Measurements from ENCODE around the gene RAI1. TPM values are rescaled to one million over a fixed set of nuclear protein-coding genes. Genes with fewer than 3 reads are reported as not detected.

Gene RAI1
- total RNA-seq, 1 donor from 2014 or later = 40.1 TPM

DNA sequence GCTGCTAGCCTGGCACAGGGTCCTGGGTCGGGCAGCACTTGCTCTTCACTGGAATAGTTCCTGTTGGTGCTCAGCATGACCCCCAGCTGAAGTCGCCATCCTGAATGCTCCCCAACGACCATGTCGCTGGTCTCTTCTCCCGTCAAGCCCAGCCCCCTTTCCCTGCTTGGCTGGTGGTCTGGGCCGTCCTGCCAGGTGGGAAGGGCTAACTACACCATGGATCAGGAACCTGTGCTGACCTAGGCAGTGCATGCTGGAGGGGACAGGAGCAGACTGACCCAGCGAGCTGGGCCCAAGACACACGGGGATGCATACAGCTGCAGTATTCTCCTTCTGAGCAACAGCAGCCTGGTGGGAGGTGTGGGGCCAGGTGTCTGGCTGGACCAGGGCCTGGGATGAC, 164.7 kb downstream of the RAI1 start:
- H3K27ac Mint-ChIP-seq (ENCODE audit: unreplicated experiment) = no peak overlapping the region
- peaks cover 42% of the 10 kb centered on the region for H3K4me1 Mint-ChIP-seq (ENCODE audit: unreplicated experiment)
- TF ChIP-seq, protein P1, sequence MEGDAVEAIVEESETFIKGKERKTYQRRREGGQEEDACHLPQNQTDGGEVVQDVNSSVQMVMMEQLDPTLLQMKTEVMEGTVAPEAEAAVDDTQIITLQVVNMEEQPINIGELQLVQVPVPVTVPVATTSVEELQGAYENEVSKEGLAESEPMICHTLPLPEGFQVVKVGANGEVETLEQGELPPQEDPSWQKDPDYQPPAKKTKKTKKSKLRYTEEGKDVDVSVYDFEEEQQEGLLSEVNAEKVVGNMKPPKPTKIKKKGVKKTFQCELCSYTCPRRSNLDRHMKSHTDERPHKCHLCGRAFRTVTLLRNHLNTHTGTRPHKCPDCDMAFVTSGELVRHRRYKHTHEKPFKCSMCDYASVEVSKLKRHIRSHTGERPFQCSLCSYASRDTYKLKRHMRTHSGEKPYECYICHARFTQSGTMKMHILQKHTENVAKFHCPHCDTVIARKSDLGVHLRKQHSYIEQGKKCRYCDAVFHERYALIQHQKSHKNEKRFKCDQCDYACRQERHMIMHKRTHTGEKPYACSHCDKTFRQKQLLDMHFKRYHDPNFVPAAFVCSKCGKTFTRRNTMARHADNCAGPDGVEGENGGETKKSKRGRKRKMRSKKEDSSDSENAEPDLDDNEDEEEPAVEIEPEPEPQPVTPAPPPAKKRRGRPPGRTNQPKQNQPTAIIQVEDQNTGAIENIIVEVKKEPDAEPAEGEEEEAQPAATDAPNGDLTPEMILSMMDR (IDR thresholded peaks at IDR 0.05) = no peak
- no peak overlapping the region for H3K4me3 Mint-ChIP-seq (ENCODE audit: unreplicated experiment)
- DNase-seq (ENCODE audit: extremely low spot score, unreplicated experiment) = no peak
- no peaks in the 10 kb centered on the region for H3K27me3 Mint-ChIP-seq (ENCODE audit: unreplicated experiment)
- H3K36me3 Mint-ChIP-seq (ENCODE audit: unreplicated experiment) = peaks cover 11% of the 10 kb centered on the region
- no peaks in the 10 kb centered on the region for H3K9me3 Mint-ChIP-seq (ENCODE audit: unreplicated experiment)

GRCh38 chr17:17846645-17847044, 165.4 kb downstream of the RAI1 start:
- H3K36me3 Mint-ChIP-seq (ENCODE audit: unreplicated experiment) = peaks cover 11% of the 10 kb centered on the region
- TF ChIP-seq, protein P1 (IDR thresholded peaks at IDR 0.05) = no peak
- H3K4me3 Mint-ChIP-seq (ENCODE audit: unreplicated experiment) = no peak overlapping the region
- no peaks in the 10 kb centered on the region for H3K9me3 Mint-ChIP-seq (ENCODE audit: unreplicated experiment)
- DNase-seq (ENCODE audit: extremely low spot score, unreplicated experiment) = no peak
- H3K27ac Mint-ChIP-seq (ENCODE audit: unreplicated experiment) = no peak overlapping the region
- H3K4me1 Mint-ChIP-seq (ENCODE audit: unreplicated experiment) = peaks cover 42% of the 10 kb centered on the region
- no peaks in the 10 kb centered on the region for H3K27me3 Mint-ChIP-seq (ENCODE audit: unreplicated experiment)

DNA sequence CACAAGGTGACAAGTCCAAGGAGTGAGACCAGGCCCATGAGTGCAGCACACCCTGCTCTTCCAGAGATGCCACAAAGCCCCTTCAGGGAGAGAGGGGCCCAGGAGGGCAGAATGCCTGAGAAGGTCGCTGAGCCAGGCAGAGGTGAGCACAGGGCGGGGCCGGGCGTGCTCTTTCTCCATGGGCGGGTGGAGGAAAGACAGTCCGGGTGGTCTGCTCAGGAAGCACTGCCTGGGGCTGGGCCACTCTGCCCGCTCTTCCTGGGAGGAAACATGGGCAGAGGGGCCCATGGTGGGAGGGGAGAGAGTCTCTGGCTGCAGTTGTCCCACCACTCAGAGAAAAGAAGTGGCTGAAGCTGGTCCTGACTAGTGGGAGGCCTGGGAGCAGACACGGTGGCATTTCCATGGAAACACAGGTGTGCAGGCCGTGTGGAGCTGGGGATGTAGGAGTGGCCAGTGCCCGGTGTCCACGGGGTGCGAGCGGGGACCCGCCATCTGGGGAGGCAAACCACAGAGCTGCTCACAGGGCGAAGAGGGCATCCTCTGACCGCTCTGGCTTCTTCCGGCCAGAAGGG, 165.9 kb downstream of the RAI1 start:
- TF ChIP-seq, protein P1 (IDR thresholded peaks at IDR 0.05) = no peak
- Mint-ChIP-seq H3K4me3 (ENCODE audit: unreplicated experiment) (no peak overlapping the region), H3K9me3 (ENCODE audit: unreplicated experiment) (no peaks in the 10 kb centered on the region), H3K4me1 (ENCODE audit: unreplicated experiment) (peaks cover 43% of the 10 kb centered on the region), H3K36me3 (ENCODE audit: unreplicated experiment) (peaks cover 11% of the 10 kb centered on the region), H3K27ac (ENCODE audit: unreplicated experiment) (no peak overlapping the region), H3K27me3 (ENCODE audit: unreplicated experiment) (no peaks in the 10 kb centered on the region)
- DNase-seq (ENCODE audit: extremely low spot score, unreplicated experiment) = no peak

GRCh38 chr17:17847726-17848125, 166.5 kb downstream of the RAI1 start:
- Mint-ChIP-seq H3K27me3 (ENCODE audit: unreplicated experiment) (no peaks in the 10 kb centered on the region), H3K4me3 (ENCODE audit: unreplicated experiment) (no peak overlapping the region), H3K4me1 (ENCODE audit: unreplicated experiment) (peaks cover 46% of the 10 kb centered on the region), H3K36me3 (ENCODE audit: unreplicated experiment) (peaks cover 11% of the 10 kb centered on the region), H3K27ac (ENCODE audit: unreplicated experiment) (no peak overlapping the region), H3K9me3 (ENCODE audit: unreplicated experiment) (no peaks in the 10 kb centered on the region)
- DNase-seq (ENCODE audit: extremely low spot score, unreplicated experiment) = no peak
- TF ChIP-seq, protein P1 (IDR thresholded peaks at IDR 0.05) = no peak

DNA sequence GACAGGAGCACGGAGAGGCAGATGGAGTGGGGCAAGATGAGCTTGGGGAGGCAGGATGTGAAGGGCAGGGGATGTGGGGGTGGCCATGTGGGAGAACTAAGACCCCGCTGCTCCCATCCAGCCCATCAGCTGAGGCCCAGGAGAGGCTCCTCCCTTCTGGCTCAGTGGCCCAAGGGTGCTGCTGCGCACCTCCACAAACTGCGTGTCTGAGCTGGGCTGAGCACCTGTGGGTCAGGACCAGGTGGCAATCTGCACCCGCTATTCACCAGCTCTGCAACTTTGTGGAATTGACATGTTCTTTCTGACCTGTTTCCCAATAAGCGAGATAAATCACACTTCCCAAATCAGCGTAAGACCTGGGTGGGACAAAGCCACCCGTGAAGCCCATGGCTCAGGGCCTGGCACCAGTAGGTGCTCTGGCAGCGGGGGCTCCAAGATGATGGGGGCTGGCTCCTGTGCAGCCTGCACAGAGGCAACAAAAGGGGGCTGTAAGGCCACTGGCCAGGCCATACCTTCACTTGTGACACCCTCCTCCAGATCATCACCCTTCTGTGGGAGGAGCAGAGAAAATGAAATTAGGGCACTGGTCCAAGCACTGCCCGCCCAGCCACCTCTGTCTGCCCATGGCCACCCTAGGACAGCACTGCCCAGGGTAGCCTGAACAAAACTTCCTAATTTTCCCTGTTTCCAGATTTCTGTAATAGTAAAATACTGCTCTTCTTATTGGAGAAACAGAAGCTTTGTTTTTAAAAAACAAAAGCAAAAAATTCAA, 167.2 kb downstream of the RAI1 start:
- Mint-ChIP-seq H3K27ac (ENCODE audit: unreplicated experiment) (peak overlapping the region; percentile 88), H3K36me3 (ENCODE audit: unreplicated experiment) (peaks cover 11% of the 10 kb centered on the region), H3K27me3 (ENCODE audit: unreplicated experiment) (no peaks in the 10 kb centered on the region), H3K4me1 (ENCODE audit: unreplicated experiment) (peaks cover 53% of the 10 kb centered on the region), H3K4me3 (ENCODE audit: unreplicated experiment) (no peak overlapping the region), H3K9me3 (ENCODE audit: unreplicated experiment) (no peaks in the 10 kb centered on the region)
- TF ChIP-seq, protein P1 (IDR thresholded peaks at IDR 0.05) = no peak
- no peak for DNase-seq (ENCODE audit: extremely low spot score, unreplicated experiment)
